H9 (cell line): Measurements from ENCODE around the gene EPB41L2. TPM values are rescaled to one million over a fixed set of nuclear protein-coding genes. Genes with fewer than 3 reads are reported as not detected.

ENCODE experiments used
- DNase-seq: peaks from one replicate; pipeline ENCODE4 v3.0.0-alpha.2; 2017
- H2AFZ ChIP-seq: one replicate; pipeline ENCODE4 v1.6.1; 2013; ENCODE audit warnings: mild to moderate bottlenecking, low read length, control low read depth, moderate library complexity
- H2AK5ac ChIP-seq: 2 replicates; pipeline ENCODE4 v1.6.1; 2013; ENCODE audit warnings: low read length, control low read depth, mixed read lengths; ENCODE audit not compliant: insufficient read length
- H2BK120ac ChIP-seq: one replicate; pipeline ENCODE4 v1.6.1; 2013; ENCODE audit warnings: low read depth, mild to moderate bottlenecking, low read length, control low read depth, inconsistent platforms; ENCODE audit not compliant: poor library complexity, severe bottlenecking
- H2BK12ac ChIP-seq: 2 replicates; pipeline ENCODE4 v1.6.1; 2013; ENCODE audit warnings: low read length, control low read depth, mixed read lengths, low read depth; ENCODE audit not compliant: insufficient read length
- H2BK15ac ChIP-seq: 2 replicates; pipeline ENCODE4 v1.6.1; 2013; ENCODE audit warnings: low read depth, low read length, control low read depth
- H2BK20ac ChIP-seq: one replicate; pipeline ENCODE4 v1.6.1; 2013; ENCODE audit warnings: low read depth, mild to moderate bottlenecking, low read length, control low read depth, inconsistent platforms; ENCODE audit not compliant: poor library complexity, severe bottlenecking
- H2BK5ac ChIP-seq: 2 replicates; pipeline ENCODE4 v1.6.1; 2013; ENCODE audit warnings: low read length, control low read depth, mixed read lengths; ENCODE audit not compliant: insufficient read length
- H3K14ac ChIP-seq: 2 replicates; pipeline ENCODE4 v1.6.1; 2013; ENCODE audit warnings: low read length, control low read depth; ENCODE audit not compliant: insufficient read depth
- H3K18ac ChIP-seq: 2 replicates; pipeline ENCODE4 v1.6.1; 2013; ENCODE audit warnings: low read depth, mild to moderate bottlenecking, mixed read lengths, low read length, control low read depth; ENCODE audit not compliant: insufficient read length
- H3K23ac ChIP-seq: 2 replicates; pipeline ENCODE4 v1.6.1; 2013; ENCODE audit warnings: low read length, control low read depth, mixed read lengths, low read depth; ENCODE audit not compliant: insufficient read length
- H3K23me2 ChIP-seq: 2 replicates; pipeline ENCODE4 v1.6.1; 2013; ENCODE audit warnings: low read depth, mild to moderate bottlenecking, mixed read lengths, low read length, control low read depth; ENCODE audit not compliant: insufficient read length, poor library complexity, severe bottlenecking
- H3K27ac ChIP-seq: 2 replicates; pipeline ENCODE4 v1.5.1; 2013; ENCODE audit warnings: low read length, control low read depth, mixed read lengths, low read depth; ENCODE audit not compliant: insufficient read length
- H3K27me3 ChIP-seq: 2 replicates; pipeline ENCODE4 v1.6.1; 2013; ENCODE audit warnings: low read length, control low read depth, inconsistent platforms; ENCODE audit not compliant: insufficient read depth
- H3K4ac ChIP-seq: 2 replicates; pipeline ENCODE4 v1.6.1; 2013; ENCODE audit warnings: low read depth, mild to moderate bottlenecking, control low read depth, inconsistent platforms, low read length, moderate library complexity
- H3K4me1 ChIP-seq: 2 replicates; pipeline ENCODE4 v1.6.1; 2013; ENCODE audit warnings: low read length, control low read depth, inconsistent platforms; ENCODE audit not compliant: insufficient read depth
- H3K4me2 ChIP-seq: 2 replicates; pipeline ENCODE4 v1.6.1; 2013; ENCODE audit warnings: low read length, control low read depth, mixed read lengths; ENCODE audit not compliant: insufficient read length, insufficient read depth
- H3K56ac ChIP-seq: 2 replicates; pipeline ENCODE4 v1.6.1; 2013; ENCODE audit warnings: low read depth, mild to moderate bottlenecking, mixed read lengths, low read length, control low read depth; ENCODE audit not compliant: insufficient read length
- H3K79me1 ChIP-seq: 2 replicates; pipeline ENCODE4 v1.6.1; 2013; ENCODE audit warnings: low read depth, mild to moderate bottlenecking, moderate library complexity, low read length, control low read depth, inconsistent platforms; ENCODE audit not compliant: insufficient read depth, poor library complexity, severe bottlenecking
- H3K79me2 ChIP-seq: 2 replicates; pipeline ENCODE4 v1.6.1; 2013; ENCODE audit warnings: low read length, control low read depth, inconsistent platforms; ENCODE audit not compliant: insufficient read depth
- H3K9ac ChIP-seq: 2 replicates; pipeline ENCODE4 v1.6.1; 2013; ENCODE audit warnings: low read length, control low read depth, mixed read lengths; ENCODE audit not compliant: insufficient read length; ENCODE audit errors: extremely low read depth
- H3K9me3 ChIP-seq: one replicate; pipeline ENCODE4 v1.6.1; 2013; ENCODE audit warnings: low read depth, low read length, inconsistent platforms; ENCODE audit not compliant: control insufficient read depth
- H3T11ph ChIP-seq: one replicate; pipeline ENCODE4 v1.6.1; 2013; ENCODE audit warnings: mild to moderate bottlenecking, low read length, control low read depth, inconsistent platforms
- H4K20me1 ChIP-seq: one replicate; pipeline ENCODE4 v1.6.1; 2013; ENCODE audit not compliant: control insufficient read depth, insufficient read length, insufficient read depth
- H4K5ac ChIP-seq: 2 replicates; pipeline ENCODE4 v1.6.1; 2013; ENCODE audit warnings: low read depth, mild to moderate bottlenecking, mixed read lengths, low read length, control low read depth; ENCODE audit not compliant: insufficient read length
- H4K8ac ChIP-seq: replicated peaks from 2 replicates; pipeline ENCODE4 v1.6.1; 2013; ENCODE audit warnings: low read length, control low read depth, mixed read lengths, low read depth; ENCODE audit not compliant: insufficient read length
- H4K91ac ChIP-seq: 2 replicates; pipeline ENCODE4 v1.6.1; 2013; ENCODE audit warnings: low read depth, mild to moderate bottlenecking, moderate library complexity, mixed read lengths, low read length, control low read depth; ENCODE audit not compliant: insufficient read length
- H3K27ac Mint-ChIP-seq, 3 experiments: 2 replicates in 2 of 3; 3 replicates in 1 of 3; pipeline ENCODE4 v1.8.0; 2020 to 2021; ENCODE audit warnings: mixed read lengths in 3 of 3, mild to moderate bottlenecking in 1 of 3, moderate library complexity in 1 of 3
- H3K27me3 Mint-ChIP-seq: 2 replicates; pipeline ENCODE4 v1.8.0; 2021; ENCODE audit warnings: low read depth, mild to moderate bottlenecking, moderate library complexity, mixed read lengths
- H3K36me3 Mint-ChIP-seq, 3 experiments: 2 replicates in 2 of 3; 3 replicates in 1 of 3; pipeline ENCODE4 v1.8.0; 2020 to 2021; ENCODE audit warnings: low read depth in 3 of 3, mixed read lengths in 3 of 3; ENCODE audit not compliant: insufficient read depth in 1 of 3
- H3K4me1 Mint-ChIP-seq, 2 experiments: 2 replicates each; pipeline ENCODE4 v1.8.0; 2020; ENCODE audit warnings: mixed read lengths in 2 of 2
- H3K4me3 Mint-ChIP-seq, 2 experiments: 2 replicates in 1 of 2; 3 replicates in 1 of 2; pipeline ENCODE4 v1.8.0; 2020 to 2021; ENCODE audit warnings: mild to moderate bottlenecking in 2 of 2, mixed read lengths in 2 of 2, moderate library complexity in 1 of 2
- H3K9me3 Mint-ChIP-seq, 2 experiments: 2 replicates in 1 of 2; 3 replicates in 1 of 2; pipeline ENCODE4 v1.8.0; 2020; ENCODE audit warnings: mild to moderate bottlenecking in 2 of 2, mixed read lengths in 2 of 2, moderate library complexity in 1 of 2
- CTCF ChIP-seq: fragments of 200-600 bp; sonication (generic); conservative IDR thresholded peaks from 3 replicates; pipeline ENCODE4 v1.8.0; 2021; ENCODE audit warnings: antibody characterized with exemption, mild to moderate bottlenecking
- WGBS: extraction: QIAGEN DNeasy Blood & Tissue Kit; methylation state at CpG from one replicate; pipeline ENCODE4 v1.1.7; 2013; ENCODE audit warnings: missing lambda C conversion rate, low lambda C conversion rate, mixed read lengths; ENCODE audit not compliant: insufficient read length; ENCODE audit errors: extremely low coverage; 5-methylcytosine and 5-hydroxymethylcytosine counted together
- total RNA-seq: library from RNA; stranded (reverse); gene quantifications from 2 replicates; pipeline ENCODE4 v1.2.1, GENCODE V29; 2021

The EPB41L2 gene
- total RNA-seq, 1 experiment from 2014 or later: 90.2 TPM

GRCh38 chr6:130980310-130981032, 82.6 kb downstream of the EPB41L2 start:
- H3K79me2 ChIP-seq: peaks cover 2% of the 10 kb centered on the region; the same call in 1 of the 2 replicates
- H4K91ac ChIP-seq: no peak overlapping the region
- no peak overlapping the region for H3K9ac ChIP-seq
- H2AK5ac ChIP-seq: no peak overlapping the region
- H3K4ac ChIP-seq: no peak overlapping the region
- H4K5ac ChIP-seq: no peak overlapping the region
- H2BK120ac ChIP-seq: no peak overlapping the region
- H3K27me3 Mint-ChIP-seq: no peaks in the 10 kb centered on the region
- H3K36me3 Mint-ChIP-seq: peaks cover 0 to under 1% (median 0%) of the 10 kb centered on the region in 3 experiments; a peak in 1 of 7 replicates
- H3K56ac ChIP-seq: no peak overlapping the region
- H4K20me1 ChIP-seq: no peaks in the 10 kb centered on the region
- H4K8ac ChIP-seq: no peak overlapping the region
- H3K79me1 ChIP-seq: no peaks in the 10 kb centered on the region
- no peak overlapping the region for H3K4me2 ChIP-seq
- H3K23ac ChIP-seq: no peak overlapping the region
- H3K27ac Mint-ChIP-seq: no peak overlapping the region; a peak in 1 of 7 replicates
- no peaks in the 10 kb centered on the region for H3K23me2 ChIP-seq
- no peak for TF ChIP-seq CTCF
- H3T11ph ChIP-seq: no peak overlapping the region
- no peak overlapping the region for H3K14ac ChIP-seq
- H2AFZ ChIP-seq: no peak overlapping the region
- H3K9me3 ChIP-seq: no peaks in the 10 kb centered on the region
- no peak overlapping the region for H3K27ac ChIP-seq
- no peak for DNase-seq
- no peaks in the 10 kb centered on the region for H3K9me3 Mint-ChIP-seq
- H3K18ac ChIP-seq: no peak overlapping the region
- no CpG with 5 or more reads among the region's 5 CpGs for WGBS
- no peak overlapping the region for H3K4me3 Mint-ChIP-seq
- H3K4me1 Mint-ChIP-seq: peaks cover 18% of the 10 kb centered on the region in 2 experiments
- no peak overlapping the region for H2BK5ac ChIP-seq
- H2BK12ac ChIP-seq: no peak overlapping the region
- no peak overlapping the region for H2BK15ac ChIP-seq
- H3K27me3 ChIP-seq: no peaks in the 10 kb centered on the region
- no peak overlapping the region for H2BK20ac ChIP-seq
- H3K4me1 ChIP-seq: peaks cover 3% of the 10 kb centered on the region; the same call in 1 of the 2 replicates
